ENCODE measurements around the gene UBAP2. TPM values are rescaled to one million over a fixed set of nuclear protein-coding genes. Genes with fewer than 3 reads are reported as not detected.

UBAP2 gene
- total and polyA plus RNA-seq, 2 donors (not counting 3 experiments of a cell fraction or from before 2014, with no cell fraction given): 43.2 to 55.8 TPM

- Histone ChIP-seq H4K20me1 (replicated peaks; ENCODE audit: control insufficient read depth, extremely low read depth, insufficient read depth, low read length) (no peaks in the 10 kb centered on the region), H3K79me2 (ENCODE audit: control insufficient read depth, insufficient read depth, low read length) (no peaks in the 10 kb centered on the region), H3K4me3 (replicated peaks in 1 of 3; ENCODE audit: insufficient read depth in 1 of 3, low read depth in 1 of 3, low read length in 3 of 3) (no peak overlapping the region), H2AFZ (ENCODE audit: low read depth, low read length) (no peak overlapping the region), H3K9ac (replicated peaks; ENCODE audit: extremely low read depth, insufficient read depth, low read length) (no peak overlapping the region), H3K27me3 (ENCODE audit: control insufficient read depth in 2 of 2, insufficient read depth in 2 of 2, low read length in 2 of 2) (no peaks in the 10 kb centered on the region), H3K36me3 (ENCODE audit: control insufficient read depth in 2 of 2, extremely low read depth in 1 of 2, insufficient read depth in 2 of 2, low read length in 2 of 2) (peaks cover 6 to 9% of the 10 kb centered on the region in 2 experiments), H3K27ac (ENCODE audit: insufficient read depth, low read depth, low read length) (no peak overlapping the region), H3K4me1 (ENCODE audit: control insufficient read depth, extremely low read depth, insufficient read depth, low read length) (no peaks in the 10 kb centered on the region), H3K4me2 (ENCODE audit: insufficient read depth, low read length) (no peak overlapping the region), H3K9me1 (replicated peaks; ENCODE audit: control insufficient read depth, extremely low read depth, insufficient read depth, low read length) (no peaks in the 10 kb centered on the region), H3K9me3 (replicated peaks; ENCODE audit: control insufficient read depth, insufficient read depth, low read length) (no peaks in the 10 kb centered on the region)
- intact Hi-C loops (cut with micrococcal nuclease) (no loop called here), dilution Hi-C loops (cut with MboI; ENCODE audit: extremely low pct_ligation_motif_present, low sequenced_read_pairs) (no loop called here)
- BruUV-seq (replicated peaks): no TSS peak
- POLR2A ChIA-PET: no interaction called here
- CTCF ChIA-PET: no interaction called here
- DNase-seq (ENCODE audit: low read depth, low spot score) (no peak), FAIRE-seq (no peak)
- TF ChIP-seq EZH2 (IDR thresholded peaks at IDR 0.05; ENCODE audit: borderline replicate concordance, low read depth, low read length, severe bottlenecking): no peak
- TF ChIP-seq, protein P1, sequence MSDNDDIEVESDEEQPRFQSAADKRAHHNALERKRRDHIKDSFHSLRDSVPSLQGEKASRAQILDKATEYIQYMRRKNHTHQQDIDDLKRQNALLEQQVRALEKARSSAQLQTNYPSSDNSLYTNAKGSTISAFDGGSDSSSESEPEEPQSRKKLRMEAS (IDR thresholded peaks at IDR 0.05; ENCODE audit: insufficient read depth, insufficient read length): no peak
- no peak for TF ChIP-seq JUN (IDR thresholded peaks at IDR 0.05; ENCODE audit: borderline replicate concordance, insufficient read depth, insufficient read length, low read depth)
- no peak for TF ChIP-seq FOS (IDR thresholded peaks at IDR 0.05; ENCODE audit: borderline replicate concordance, insufficient read depth, low read length)
- no peak for TF ChIP-seq MYC (IDR thresholded peaks at IDR 0.05; ENCODE audit: low read depth, low read length)
- TF ChIP-seq GATA2 (IDR thresholded peaks at IDR 0.05; ENCODE audit: insufficient read depth, insufficient read length, low read depth, low read length): no peak
- TF ChIP-seq, protein P2, sequence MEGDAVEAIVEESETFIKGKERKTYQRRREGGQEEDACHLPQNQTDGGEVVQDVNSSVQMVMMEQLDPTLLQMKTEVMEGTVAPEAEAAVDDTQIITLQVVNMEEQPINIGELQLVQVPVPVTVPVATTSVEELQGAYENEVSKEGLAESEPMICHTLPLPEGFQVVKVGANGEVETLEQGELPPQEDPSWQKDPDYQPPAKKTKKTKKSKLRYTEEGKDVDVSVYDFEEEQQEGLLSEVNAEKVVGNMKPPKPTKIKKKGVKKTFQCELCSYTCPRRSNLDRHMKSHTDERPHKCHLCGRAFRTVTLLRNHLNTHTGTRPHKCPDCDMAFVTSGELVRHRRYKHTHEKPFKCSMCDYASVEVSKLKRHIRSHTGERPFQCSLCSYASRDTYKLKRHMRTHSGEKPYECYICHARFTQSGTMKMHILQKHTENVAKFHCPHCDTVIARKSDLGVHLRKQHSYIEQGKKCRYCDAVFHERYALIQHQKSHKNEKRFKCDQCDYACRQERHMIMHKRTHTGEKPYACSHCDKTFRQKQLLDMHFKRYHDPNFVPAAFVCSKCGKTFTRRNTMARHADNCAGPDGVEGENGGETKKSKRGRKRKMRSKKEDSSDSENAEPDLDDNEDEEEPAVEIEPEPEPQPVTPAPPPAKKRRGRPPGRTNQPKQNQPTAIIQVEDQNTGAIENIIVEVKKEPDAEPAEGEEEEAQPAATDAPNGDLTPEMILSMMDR (IDR thresholded peaks at IDR 0.05; ENCODE audit: extremely low read depth in 1 of 2, insufficient read depth in 1 of 2, low read depth in 1 of 2, low read length in 2 of 2): no peak
- TF ChIP-seq POLR2A (IDR thresholded peaks at IDR 0.05; ENCODE audit: low read depth, low read length): no peak
- TF ChIP-seq POLR2AphosphoS5 (IDR thresholded peaks at IDR 0.05; ENCODE audit: insufficient read depth, low read depth, low read length): no peak
Observed at GRCh38 chr9:33959725-33960124, 89.0 kb downstream of the UBAP2 start.

Data from endothelial cell of umbilical vein (primary cell).